Keratinocyte (primary cell): ENCODE measurements around the gene RIN3. TPM values are rescaled to one million over a fixed set of nuclear protein-coding genes. Genes with fewer than 3 reads are reported as not detected.
A peak's percentile ranks its signal among the peaks of the same experiment; 100 is the strongest.

Experiments used
- DNase-seq: peaks from one replicate; pipeline ENCODE4 v3.0.0-alpha.2; 2011; ENCODE audit warnings: low read depth, missing footprints, low spot score
- FAIRE-seq: peaks from 2 replicates; lab custom pipeline; 2011; peaks lifted over from hg19 to GRCh38; lab: Jason Lieb, UNC
- H2AFZ ChIP-seq: 2 replicates; pipeline ENCODE4 v1.6.0; 2012; ENCODE audit warnings: low read length, control low read depth, inconsistent platforms; ENCODE audit not compliant: control insufficient read depth
- H3K27ac ChIP-seq: 2 replicates; pipeline ENCODE4 v1.5.1; 2011; ENCODE audit warnings: low read length; ENCODE audit not compliant: control insufficient read depth, insufficient read depth
- H3K27me3 ChIP-seq: 3 replicates; pipeline ENCODE4 v1.6.0; 2011; ENCODE audit warnings: low read length; ENCODE audit not compliant: control insufficient read depth, insufficient read depth; ENCODE audit errors: extremely low read depth
- H3K36me3 ChIP-seq, 2 experiments: 2 replicates in 1 of 2; 3 replicates in 1 of 2; pipeline ENCODE4 v1.5.1; 2011; ENCODE audit warnings: low read length in 2 of 2, mild to moderate bottlenecking in 1 of 2; ENCODE audit not compliant: control insufficient read depth in 2 of 2, insufficient read depth in 2 of 2; ENCODE audit errors: extremely low read depth in 1 of 2
- H3K4me1 ChIP-seq: 3 replicates; pipeline ENCODE4 v1.5.1; 2011; ENCODE audit warnings: low read length; ENCODE audit not compliant: control insufficient read depth, insufficient read depth; ENCODE audit errors: extremely low read depth
- H3K4me2 ChIP-seq: 3 replicates; pipeline ENCODE4 v1.6.0; 2011; ENCODE audit warnings: low read depth, low read length; ENCODE audit not compliant: control insufficient read depth, insufficient read depth; ENCODE audit errors: extremely low read depth
- H3K4me3 ChIP-seq, 3 experiments: fragments of 200-600 bp in 1 of 3; sonication (generic) in 1 of 3; 2 replicates in 2 of 3; 3 replicates in 1 of 3; pipeline ENCODE4 v1.5.1; 2011 to 2016; ENCODE audit warnings: low read length in 3 of 3, mild to moderate bottlenecking in 3 of 3, control low read depth in 2 of 3, inconsistent platforms in 1 of 3, low read depth in 1 of 3, mixed read lengths in 1 of 3, mixed run types in 1 of 3, moderate library complexity in 1 of 3; ENCODE audit not compliant: control insufficient read depth in 2 of 3, insufficient read depth in 2 of 3; ENCODE audit errors: extremely low read depth in 1 of 3
- H3K79me2 ChIP-seq: 2 replicates; pipeline ENCODE4 v1.6.0; 2012; ENCODE audit warnings: low read length; ENCODE audit not compliant: control insufficient read depth, insufficient read depth
- H3K9ac ChIP-seq: 3 replicates; pipeline ENCODE4 v1.6.0; 2011; ENCODE audit warnings: low read length; ENCODE audit not compliant: control insufficient read depth, insufficient read depth; ENCODE audit errors: extremely low read depth
- H3K9me1 ChIP-seq: 3 replicates; pipeline ENCODE4 v1.6.0; 2011; ENCODE audit warnings: low read length; ENCODE audit not compliant: control insufficient read depth, insufficient read depth; ENCODE audit errors: extremely low read depth
- H3K9me3 ChIP-seq: 2 replicates; pipeline ENCODE4 v1.5.1; 2012; ENCODE audit warnings: low read depth, low read length; ENCODE audit not compliant: control insufficient read depth
- H4K20me1 ChIP-seq: 3 replicates; pipeline ENCODE4 v1.6.0; 2011; ENCODE audit warnings: low read length; ENCODE audit not compliant: control insufficient read depth, insufficient read depth; ENCODE audit errors: extremely low read depth
- EZH2 ChIP-seq: IDR thresholded peaks from one replicate; pipeline ENCODE4 v1.6.1; 2012; ENCODE audit warnings: inconsistent platforms, mild to moderate bottlenecking, low read length, moderate library complexity
- dilution Hi-C: fragments of 300-500 bp; cut with MboI; formaldehyde crosslinking; loops from one replicate; pipeline ENCODE4 v1.7.0; 2020; ENCODE audit warnings: low sequenced_read_pairs; ENCODE audit not compliant: extremely low pct_ligation_motif_present
- polyA plus RNA-seq, 5 experiments: library from polyadenylated mRNA; depleted of rRNA in 3 of 5; stranded (reverse) in 3 of 5; stranded (forward) in 1 of 5; unstranded in 1 of 5; fragments of >200 nt; gene quantifications; 1 replicate in 1 of 5; 2 replicates in 3 of 5; 3 replicates in 1 of 5; pipeline versions ENCODE4 v1.2.1 to v1.2.3, GENCODE V29; 2011 to 2012; ENCODE audit warnings: missing spikeins in 2 of 5, low read depth in 1 of 5, low replicate concordance in 1 of 5
- TF ChIP-seq, protein P1 (sequence below), 3 experiments: IDR thresholded peaks in 1 of 3; conservative IDR thresholded peaks in 1 of 3; optimal IDR thresholded peaks in 1 of 3; 2 replicates in 2 of 3; 3 replicates in 1 of 3; pipeline versions ENCODE3 to v1.5.1; 2011; ENCODE audit warnings: low read length in 3 of 3, mild to moderate bottlenecking in 3 of 3, moderate library complexity in 2 of 3, control low read depth in 1 of 3, inconsistent platforms in 1 of 3; ENCODE audit not compliant: insufficient read depth in 2 of 3; ENCODE audit errors: extremely low read depth in 1 of 3

The RIN3 gene
- polyA plus RNA-seq, 1 donor (not counting 4 experiments of a cell fraction or from before 2014, with no cell fraction given), result 1.2 TPM

DNA sequence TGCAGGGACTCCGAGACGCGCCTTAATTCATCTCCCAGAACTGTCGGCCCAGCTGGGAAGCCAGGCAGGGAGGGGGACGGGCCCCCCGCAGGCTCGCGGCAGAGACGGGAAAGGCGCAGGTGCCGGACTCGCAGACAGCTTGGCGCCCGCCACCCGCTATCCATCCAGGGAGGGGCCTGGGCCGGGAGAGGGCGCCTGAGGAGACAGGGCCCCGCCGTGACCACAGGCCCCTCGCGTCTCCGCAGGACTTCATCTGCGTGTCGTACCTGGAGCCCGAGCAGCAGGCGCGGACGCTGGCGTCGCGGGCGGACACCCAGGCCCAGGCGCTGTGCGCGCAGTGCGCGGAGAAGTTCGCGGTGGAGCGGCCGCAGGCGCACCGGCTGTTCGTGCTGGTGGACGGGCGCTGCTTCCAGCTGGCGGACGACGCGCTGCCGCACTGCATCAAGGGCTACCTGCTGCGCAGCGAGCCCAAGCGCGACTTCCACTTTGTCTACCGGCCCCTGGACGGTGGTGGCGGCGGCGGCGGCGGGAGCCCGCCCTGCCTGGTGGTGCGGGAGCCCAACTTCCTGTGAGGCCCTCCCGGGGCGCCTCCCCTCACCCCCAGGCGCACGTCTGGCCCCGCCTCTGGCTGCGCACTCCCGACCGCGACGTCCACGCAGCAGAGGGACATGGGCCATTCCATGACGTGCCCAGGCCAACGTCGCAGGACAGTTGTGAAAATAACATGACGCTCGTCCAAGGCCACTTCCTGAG, 174.3 kb downstream of the RIN3 start:
- dilution Hi-C loops, result no loop called here
- no peaks in the 10 kb centered on the region for H3K9me1 ChIP-seq
- no peaks in the 10 kb centered on the region for H3K9me3 ChIP-seq
- no peak overlapping the region for H2AFZ ChIP-seq
- no peaks in the 10 kb centered on the region for H3K79me2 ChIP-seq
- H3K27me3 ChIP-seq, result peaks cover 7% of the 10 kb centered on the region
- no peak overlapping the region for H3K9ac ChIP-seq
- H3K4me3 ChIP-seq, result no peak overlapping the region
- no peak overlapping the region for H3K27ac ChIP-seq
- peaks cover 5% of the 10 kb centered on the region for H3K4me1 ChIP-seq
- DNase-seq, result no peak
- FAIRE-seq, result no peak
- H3K4me2 ChIP-seq, result peak overlapping the region; percentile 32
- H4K20me1 ChIP-seq, result no peaks in the 10 kb centered on the region
- H3K36me3 ChIP-seq, result no peaks in the 10 kb centered on the region
- TF ChIP-seq EZH2, result peak; percentile 34
- TF ChIP-seq, protein P1, sequence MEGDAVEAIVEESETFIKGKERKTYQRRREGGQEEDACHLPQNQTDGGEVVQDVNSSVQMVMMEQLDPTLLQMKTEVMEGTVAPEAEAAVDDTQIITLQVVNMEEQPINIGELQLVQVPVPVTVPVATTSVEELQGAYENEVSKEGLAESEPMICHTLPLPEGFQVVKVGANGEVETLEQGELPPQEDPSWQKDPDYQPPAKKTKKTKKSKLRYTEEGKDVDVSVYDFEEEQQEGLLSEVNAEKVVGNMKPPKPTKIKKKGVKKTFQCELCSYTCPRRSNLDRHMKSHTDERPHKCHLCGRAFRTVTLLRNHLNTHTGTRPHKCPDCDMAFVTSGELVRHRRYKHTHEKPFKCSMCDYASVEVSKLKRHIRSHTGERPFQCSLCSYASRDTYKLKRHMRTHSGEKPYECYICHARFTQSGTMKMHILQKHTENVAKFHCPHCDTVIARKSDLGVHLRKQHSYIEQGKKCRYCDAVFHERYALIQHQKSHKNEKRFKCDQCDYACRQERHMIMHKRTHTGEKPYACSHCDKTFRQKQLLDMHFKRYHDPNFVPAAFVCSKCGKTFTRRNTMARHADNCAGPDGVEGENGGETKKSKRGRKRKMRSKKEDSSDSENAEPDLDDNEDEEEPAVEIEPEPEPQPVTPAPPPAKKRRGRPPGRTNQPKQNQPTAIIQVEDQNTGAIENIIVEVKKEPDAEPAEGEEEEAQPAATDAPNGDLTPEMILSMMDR (optimal IDR thresholded peaks at IDR 0.05 in 1 of 3, IDR thresholded peaks at IDR 0.05 in 1 of 3, conservative IDR thresholded peaks at IDR 0.05 in 1 of 3; ENCODE audit: extremely low read depth in 1 of 3, insufficient read depth in 2 of 3, low read length in 3 of 3), result no peak

DNA sequence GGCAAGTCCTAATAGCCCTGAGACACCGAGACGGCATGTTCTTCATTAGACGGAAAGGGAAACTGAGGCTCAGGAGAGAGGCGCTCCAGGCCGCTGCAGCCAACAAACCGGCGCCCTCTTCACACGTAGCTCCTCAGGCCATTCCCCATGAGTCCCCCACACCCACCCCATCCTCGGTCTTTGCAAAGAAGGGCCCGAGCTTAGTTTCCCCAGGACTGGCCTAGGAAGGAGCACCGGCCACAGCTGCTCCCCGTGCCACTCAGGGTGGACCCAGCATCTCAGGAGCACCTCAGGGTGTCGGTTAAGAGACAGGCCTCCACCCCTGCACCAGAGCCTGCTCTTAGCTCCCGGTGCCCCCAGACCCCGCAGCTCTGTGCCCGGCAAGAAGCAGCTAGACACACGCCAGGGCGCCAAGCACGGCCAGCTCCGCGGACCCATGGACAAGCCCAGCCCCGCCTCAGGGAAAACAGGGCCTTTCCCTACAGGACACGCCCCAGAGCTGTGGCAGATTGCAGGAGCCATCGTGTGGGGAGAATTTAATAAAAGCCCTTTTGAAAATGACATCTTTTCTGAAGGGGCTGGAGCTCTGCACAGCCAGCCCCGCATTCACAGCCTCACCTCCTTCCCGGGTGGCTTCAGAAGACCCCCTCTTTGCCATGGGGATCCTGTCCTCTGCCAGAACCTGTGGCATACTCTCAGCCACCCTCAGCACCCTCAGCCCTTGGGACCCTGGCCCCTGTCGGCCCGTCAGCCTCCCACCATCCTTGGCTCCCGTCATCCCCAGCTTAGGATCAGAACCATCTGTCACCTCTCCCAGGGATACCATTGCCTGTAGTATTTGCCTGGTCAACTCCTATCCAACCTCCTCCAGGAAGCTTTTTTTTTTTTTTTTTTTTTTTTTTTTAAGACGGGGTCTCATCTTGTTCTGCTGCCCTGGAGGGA, 175.1 kb downstream of the RIN3 start:
- FAIRE-seq (no peak), DNase-seq (no peak)
- Histone ChIP-seq H3K79me2 (no peaks in the 10 kb centered on the region), H4K20me1 (no peaks in the 10 kb centered on the region), H3K4me1 (peaks cover 5% of the 10 kb centered on the region), H3K27me3 (peaks cover 7% of the 10 kb centered on the region), H2AFZ (no peak overlapping the region), H3K36me3 (no peaks in the 10 kb centered on the region), H3K9me3 (no peaks in the 10 kb centered on the region), H3K9me1 (no peaks in the 10 kb centered on the region), H3K9ac (no peak overlapping the region), H3K4me3 (no peak overlapping the region), H3K27ac (no peak overlapping the region), H3K4me2 (no peak overlapping the region)
- TF ChIP-seq EZH2, result no peak
- TF ChIP-seq, protein P1 (optimal IDR thresholded peaks at IDR 0.05 in 1 of 3, IDR thresholded peaks at IDR 0.05 in 1 of 3, conservative IDR thresholded peaks at IDR 0.05 in 1 of 3; ENCODE audit: extremely low read depth in 1 of 3, insufficient read depth in 2 of 3, low read length in 3 of 3), result no peak
- dilution Hi-C loops, result no loop called here
